ENCODE results near the gene PRF1. TPM values are rescaled to one million over a fixed set of nuclear protein-coding genes. Genes with fewer than 3 reads are reported as not detected.

Gene PRF1
- total RNA-seq, 2 experiments from 2014 or later, result 32.4 to 32.6 TPM

DNA sequence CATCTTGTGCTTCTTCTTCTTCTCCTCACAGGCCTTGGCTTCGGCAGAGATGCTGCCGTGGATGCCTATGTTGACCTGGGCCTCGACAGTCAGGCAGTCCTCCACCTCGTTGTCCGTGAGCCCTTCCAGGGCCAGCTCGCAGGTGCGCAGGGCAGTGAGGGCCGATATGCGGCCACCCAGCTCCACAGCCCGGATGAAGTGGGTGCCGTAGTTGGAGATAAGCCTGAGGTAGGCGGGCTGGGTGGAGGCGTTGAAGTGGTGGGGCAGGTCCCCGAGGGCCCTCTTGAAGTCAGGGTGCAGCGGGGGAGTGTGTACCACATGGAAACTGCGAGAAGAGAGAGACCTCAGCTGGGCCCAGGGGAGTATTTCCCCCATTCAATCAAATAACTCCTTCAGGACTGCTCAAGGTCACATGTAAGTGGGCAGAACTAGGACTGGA, 3.7 kb downstream of the PRF1 start:
- Mint-ChIP-seq H3K9me3 (no peaks in the 10 kb centered on the region), H3K36me3 (peaks cover 13% of the 10 kb centered on the region), H3K27me3 (no peaks in the 10 kb centered on the region), H3K27ac (no peak overlapping the region), H3K4me3 (no peak overlapping the region), H3K4me1 (ENCODE audit: low read depth) (peaks cover 25% of the 10 kb centered on the region)
- DNase-seq, result no peak
- intact Hi-C loops (cut with micrococcal nuclease), result no loop called here
- CTCF ChIA-PET, result no interaction called here
- POLR2A ChIA-PET, result no interaction called here

DNA sequence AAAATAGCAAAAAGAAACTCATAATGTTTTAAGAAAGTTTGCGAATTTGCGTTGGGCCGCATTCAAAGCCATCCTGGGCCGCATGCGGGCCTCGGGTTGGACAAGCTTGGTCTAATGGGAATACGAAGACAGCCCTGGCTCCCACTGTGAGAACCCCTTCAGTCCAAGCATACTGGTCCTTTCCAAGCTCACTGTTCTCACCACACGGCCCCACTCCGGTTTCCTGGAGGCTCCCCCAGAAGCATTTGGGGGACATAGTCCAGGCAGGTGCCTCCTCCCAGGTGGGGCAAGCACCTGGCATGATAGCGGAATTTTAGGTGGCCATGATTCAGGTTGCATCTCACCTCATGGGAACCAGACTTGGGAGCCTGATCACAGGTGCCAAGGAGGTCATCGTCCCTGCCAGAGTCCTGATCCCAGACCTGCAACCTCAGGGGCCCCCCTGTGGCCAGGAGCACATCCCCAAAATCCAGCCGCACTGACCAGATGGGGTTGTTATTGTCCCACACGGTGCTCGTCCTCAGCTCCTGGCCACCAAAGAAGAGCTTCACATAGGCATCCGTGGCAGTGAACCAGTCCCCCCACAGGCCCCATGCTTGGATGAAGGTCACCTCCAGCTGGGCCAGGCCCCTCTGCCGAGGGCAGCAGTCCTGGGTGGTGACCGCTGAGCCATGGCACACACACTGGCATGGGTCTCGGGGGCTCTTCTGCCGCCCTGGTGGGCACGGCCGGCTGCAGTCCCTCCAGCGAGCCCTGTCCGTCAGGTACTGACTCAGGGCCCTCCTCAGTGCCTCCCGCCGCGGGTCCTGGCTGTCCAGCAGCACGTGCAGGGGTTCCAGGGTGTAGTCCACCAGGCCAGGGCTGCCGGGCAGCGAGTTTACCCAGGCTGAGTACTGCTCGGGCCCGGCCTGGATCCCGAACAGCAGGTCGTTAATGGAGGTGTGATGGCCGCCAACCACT, 4.4 kb downstream of the PRF1 start:
- peaks cover 13% of the 10 kb centered on the region for H3K36me3 Mint-ChIP-seq
- ChIA-PET POLR2A (no interaction called here), CTCF (no interaction called here)
- H3K9me3 Mint-ChIP-seq, result no peaks in the 10 kb centered on the region
- no peak overlapping the region for H3K4me3 Mint-ChIP-seq
- H3K27ac Mint-ChIP-seq, result no peak overlapping the region
- H3K4me1 Mint-ChIP-seq (ENCODE audit: low read depth), result peaks cover 21% of the 10 kb centered on the region
- no peaks in the 10 kb centered on the region for H3K27me3 Mint-ChIP-seq
- no peak for DNase-seq
- intact Hi-C loops (cut with micrococcal nuclease), result no loop called here

DNA sequence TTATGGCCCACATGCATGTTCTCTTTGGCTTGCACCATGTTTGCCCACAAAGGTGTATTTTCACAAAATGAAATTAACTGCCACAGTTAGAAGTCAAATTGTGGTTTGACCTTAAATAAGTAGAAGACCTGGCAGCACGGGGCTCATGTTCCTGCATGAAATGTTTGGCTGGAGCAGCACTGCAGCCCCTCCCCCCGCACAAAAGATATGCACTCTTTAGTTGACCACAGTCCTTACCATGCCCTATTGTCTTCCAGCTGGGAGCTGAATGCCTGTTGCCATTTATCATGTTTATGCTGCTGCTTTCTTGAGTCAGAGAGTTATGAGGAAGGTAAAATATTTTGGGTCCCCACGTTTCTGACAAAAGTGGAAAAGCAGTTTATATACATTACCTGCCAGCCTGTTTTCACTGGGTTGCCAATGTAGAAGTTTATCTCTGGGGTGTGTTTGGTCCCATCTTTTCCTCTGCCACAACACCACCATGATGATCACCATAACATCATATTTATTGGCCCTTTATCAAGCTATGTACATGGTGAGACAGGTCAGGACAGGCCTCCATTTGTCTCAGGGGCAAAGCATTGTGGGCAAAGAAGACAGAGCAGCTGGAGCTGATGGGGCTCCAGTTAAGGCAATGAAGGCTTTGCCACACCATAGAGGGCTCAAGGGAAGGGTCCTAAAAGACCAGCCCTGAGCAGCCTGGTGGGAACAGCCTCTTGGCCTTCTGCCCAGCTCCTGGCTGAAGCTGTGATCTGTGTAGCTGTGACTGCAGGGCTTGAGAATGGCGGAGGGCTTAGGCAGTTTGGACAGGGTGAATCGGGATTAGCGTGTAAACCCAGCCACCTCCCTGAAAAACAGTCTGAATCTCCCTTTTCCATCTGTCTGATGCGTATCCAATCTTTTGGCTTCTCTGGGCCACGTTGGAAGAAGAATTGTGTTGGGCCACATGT, 5.4 kb downstream of the PRF1 start:
- H3K36me3 Mint-ChIP-seq, result peaks cover 13% of the 10 kb centered on the region
- no peaks in the 10 kb centered on the region for H3K9me3 Mint-ChIP-seq
- H3K27ac Mint-ChIP-seq, result no peak overlapping the region

DNA sequence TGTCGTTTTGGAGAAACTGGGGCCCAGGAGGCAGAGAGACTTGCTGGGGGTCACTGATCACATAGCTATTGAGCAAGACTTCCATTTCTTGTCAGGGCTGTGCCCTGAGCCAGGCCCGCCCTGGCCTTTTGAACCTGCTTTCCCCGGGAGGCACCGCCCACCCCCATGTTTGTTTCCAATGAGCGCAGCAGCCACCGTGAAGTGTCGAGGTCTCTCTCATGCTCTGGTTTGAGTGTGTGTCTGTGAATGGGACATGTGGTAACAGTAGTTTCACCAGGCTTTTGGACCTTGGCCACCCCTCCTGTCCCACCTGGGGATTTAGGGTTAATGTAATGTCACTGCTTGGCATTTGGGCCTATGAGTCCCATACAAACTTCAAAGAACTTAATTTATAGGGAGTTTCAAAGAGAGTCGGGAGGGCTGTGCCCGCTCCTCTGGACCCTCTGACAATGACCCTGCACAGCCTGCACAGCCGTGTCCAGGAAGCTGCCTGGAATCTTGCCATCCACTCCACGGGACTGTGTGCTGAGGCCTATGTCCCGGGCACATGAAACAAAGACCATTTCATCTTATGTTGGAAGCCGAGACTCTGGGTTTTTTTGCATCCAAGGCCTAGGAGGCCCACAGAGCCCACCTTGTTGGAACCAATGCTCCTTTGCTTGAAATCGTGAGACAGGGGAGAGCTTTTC, 6.3 kb downstream of the PRF1 start:
- Mint-ChIP-seq H3K27me3 (peaks cover 4% of the 10 kb centered on the region), H3K4me3 (no peak overlapping the region), H3K36me3 (peaks cover 13% of the 10 kb centered on the region), H3K4me1 (ENCODE audit: low read depth) (peaks cover 6% of the 10 kb centered on the region), H3K9me3 (no peaks in the 10 kb centered on the region), H3K27ac (no peak overlapping the region)
- ChIA-PET CTCF (no interaction called here), POLR2A (no interaction called here)
- intact Hi-C loops (cut with micrococcal nuclease), result no loop called here
- DNase-seq, result no peak

More for the DNA sequence above, 5.4 kb downstream of the PRF1 start:
- ChIA-PET CTCF (no interaction called here), POLR2A (no interaction called here)
- Mint-ChIP-seq H3K4me3 (no peak overlapping the region), H3K27me3 (peaks cover 4% of the 10 kb centered on the region), H3K4me1 (ENCODE audit: low read depth) (peaks cover 12% of the 10 kb centered on the region)
- DNase-seq, result no peak
- intact Hi-C loops (cut with micrococcal nuclease), result no loop called here

DNA sequence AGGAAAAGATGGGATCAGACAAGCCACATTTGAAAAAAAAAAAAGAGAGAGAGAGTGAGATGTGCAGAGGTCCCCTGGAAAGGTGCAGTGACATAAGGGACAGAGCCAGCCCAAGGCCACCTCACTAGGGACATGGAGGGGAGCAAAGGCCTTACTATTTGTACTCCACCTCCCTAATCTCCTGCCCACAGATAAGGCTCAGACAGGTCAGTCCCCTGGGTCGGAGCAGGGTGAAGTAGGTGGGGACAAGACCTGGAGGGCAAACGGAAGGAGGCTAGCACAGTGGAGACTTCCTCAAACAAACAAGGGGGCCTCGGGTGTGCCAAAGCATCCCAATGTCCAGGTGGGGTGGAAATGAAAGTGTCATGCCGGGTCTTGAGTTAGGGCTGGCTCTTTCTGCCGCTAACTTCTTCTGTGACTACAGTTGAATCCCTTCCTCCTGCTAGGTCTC, 7.0 kb downstream of the PRF1 start:
- POLR2A ChIA-PET, result no interaction called here
- intact Hi-C loops (cut with micrococcal nuclease), result no loop called here

DNA sequence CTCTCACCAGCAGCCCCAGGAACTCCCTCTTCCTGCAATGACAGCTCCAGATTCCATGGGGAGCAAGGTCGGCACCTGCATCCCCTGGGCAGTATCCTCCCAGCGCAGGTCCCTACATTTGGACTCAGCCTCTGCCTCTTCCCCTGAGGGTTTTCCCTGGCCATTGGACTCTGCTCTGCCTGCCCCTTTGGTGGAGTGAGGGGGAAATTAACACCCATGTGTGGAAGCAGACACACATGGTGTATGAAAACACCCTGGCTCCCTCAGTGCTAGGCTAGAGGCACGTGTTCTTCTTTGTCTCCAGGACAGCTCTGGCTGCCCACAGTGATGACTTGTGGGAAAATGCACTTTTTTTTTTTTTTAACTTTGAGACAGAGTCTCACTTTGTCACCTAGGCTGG, 8.4 kb downstream of the PRF1 start:
- Mint-ChIP-seq H3K4me3 (no peak overlapping the region), H3K4me1 (ENCODE audit: low read depth) (no peaks in the 10 kb centered on the region), H3K27me3 (peaks cover 19% of the 10 kb centered on the region), H3K27ac (no peak overlapping the region), H3K9me3 (no peaks in the 10 kb centered on the region), H3K36me3 (peaks cover 10% of the 10 kb centered on the region)
- ChIA-PET CTCF (interaction anchor here (0.6 to 1.0 kb wide), 2 partner anchors 12 to 25 kb away, joined by 3 read pairs; no protein-coding TSS in a partner anchor), POLR2A (interaction anchor here (0.6 to 1.2 kb wide), 2 partner anchors 8 to 182 kb away, joined by 3 read pairs; partner anchors contain the start of gene PRF1)
- intact Hi-C loops (cut with micrococcal nuclease), result no loop called here
- no peak for DNase-seq

More for the DNA sequence above, 7.0 kb downstream of the PRF1 start:
- H3K36me3 Mint-ChIP-seq, result peaks cover 13% of the 10 kb centered on the region
- no peak for DNase-seq
- H3K27ac Mint-ChIP-seq, result no peak overlapping the region
- CTCF ChIA-PET, result no interaction called here
- H3K4me1 Mint-ChIP-seq (ENCODE audit: low read depth), result peaks cover 2% of the 10 kb centered on the region
- peaks cover 9% of the 10 kb centered on the region for H3K27me3 Mint-ChIP-seq
- H3K9me3 Mint-ChIP-seq, result no peaks in the 10 kb centered on the region
- H3K4me3 Mint-ChIP-seq, result no peak overlapping the region

DNA sequence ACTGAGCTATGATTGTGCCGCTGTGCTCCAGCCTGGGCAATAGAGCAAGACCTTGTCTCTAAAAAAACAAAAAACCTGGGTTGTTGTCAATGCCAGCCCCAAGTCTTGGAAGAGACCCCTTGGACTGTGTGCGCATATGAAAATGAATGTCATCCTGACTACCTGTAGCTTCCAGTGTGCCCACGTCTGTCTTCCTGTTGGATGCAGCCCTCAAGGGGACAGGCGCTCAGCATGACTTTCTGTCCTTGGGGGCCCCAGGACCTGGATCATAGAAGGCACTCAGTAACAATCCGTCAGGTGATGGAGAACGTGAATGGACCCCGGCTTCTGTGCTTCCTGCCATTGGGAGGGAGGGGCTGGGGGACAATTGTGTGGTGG, 9.0 kb downstream of the PRF1 start:
- CTCF ChIA-PET, result interaction anchor here (0.6 to 1.0 kb wide), 2 partner anchors 13 to 25 kb away, joined by 3 read pairs; no protein-coding TSS in a partner anchor
- no peaks in the 10 kb centered on the region for H3K9me3 Mint-ChIP-seq
- no peak overlapping the region for H3K4me3 Mint-ChIP-seq
- no peak for DNase-seq
- peaks cover 8% of the 10 kb centered on the region for H3K36me3 Mint-ChIP-seq
- intact Hi-C loops (cut with micrococcal nuclease), result no loop called here
- peaks cover 22% of the 10 kb centered on the region for H3K27me3 Mint-ChIP-seq
- H3K4me1 Mint-ChIP-seq (ENCODE audit: low read depth), result no peaks in the 10 kb centered on the region
- POLR2A ChIA-PET, result interaction anchor here (1.2 kb wide), 1 partner anchor 9 kb away, joined by 3 read pairs; the partner anchor contains the start of gene PRF1
- H3K27ac Mint-ChIP-seq, result no peak overlapping the region

DNA sequence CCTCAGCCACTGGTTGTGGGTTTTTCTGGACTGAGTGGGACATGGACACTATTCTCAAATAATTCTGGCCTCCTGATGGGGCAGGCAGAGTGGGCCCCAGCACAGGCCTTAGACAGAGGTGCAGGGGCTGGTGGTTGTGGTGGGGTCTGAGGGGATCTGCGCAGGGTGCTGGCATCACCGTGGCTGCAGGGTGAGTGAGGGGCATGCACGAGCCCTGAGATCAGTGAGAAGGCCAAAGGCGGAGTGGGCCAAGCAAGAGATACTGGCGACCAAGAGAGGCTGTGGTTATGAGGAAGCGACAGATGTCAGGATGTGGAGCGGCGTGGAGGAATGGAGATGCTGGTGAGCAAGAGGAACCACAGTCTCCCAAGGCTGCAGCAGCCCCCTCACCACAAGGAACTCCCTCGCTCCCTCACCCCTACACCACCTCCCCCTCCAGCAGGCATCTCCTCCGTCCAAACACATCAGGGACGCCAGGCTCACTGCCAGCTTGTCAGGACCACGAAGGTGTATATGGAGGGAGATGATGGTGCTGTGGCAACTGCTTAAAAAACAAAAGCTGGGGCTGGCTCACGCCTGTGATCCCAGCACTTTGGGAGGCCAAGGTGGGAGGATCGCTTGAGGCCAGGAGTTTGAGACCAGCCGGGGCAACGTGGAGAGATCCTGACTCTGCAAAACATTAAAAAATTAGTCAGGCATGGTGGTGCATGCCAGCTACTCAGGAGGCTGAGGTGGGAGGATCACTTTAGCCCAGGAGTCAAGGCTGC, 9.6 kb downstream of the PRF1 start:
- POLR2A ChIA-PET, result interaction anchor here (1.2 kb wide), 1 partner anchor 9 kb away, joined by 3 read pairs; the partner anchor contains the start of gene PRF1
- CTCF ChIA-PET, result no interaction called here
- intact Hi-C loops (cut with micrococcal nuclease), result no loop called here
- Mint-ChIP-seq H3K9me3 (no peaks in the 10 kb centered on the region), H3K4me1 (ENCODE audit: low read depth) (peaks cover 4% of the 10 kb centered on the region), H3K4me3 (no peak overlapping the region), H3K36me3 (peaks cover 8% of the 10 kb centered on the region), H3K27me3 (peaks cover 25% of the 10 kb centered on the region), H3K27ac (no peak overlapping the region)
- DNase-seq, result no peak

DNA sequence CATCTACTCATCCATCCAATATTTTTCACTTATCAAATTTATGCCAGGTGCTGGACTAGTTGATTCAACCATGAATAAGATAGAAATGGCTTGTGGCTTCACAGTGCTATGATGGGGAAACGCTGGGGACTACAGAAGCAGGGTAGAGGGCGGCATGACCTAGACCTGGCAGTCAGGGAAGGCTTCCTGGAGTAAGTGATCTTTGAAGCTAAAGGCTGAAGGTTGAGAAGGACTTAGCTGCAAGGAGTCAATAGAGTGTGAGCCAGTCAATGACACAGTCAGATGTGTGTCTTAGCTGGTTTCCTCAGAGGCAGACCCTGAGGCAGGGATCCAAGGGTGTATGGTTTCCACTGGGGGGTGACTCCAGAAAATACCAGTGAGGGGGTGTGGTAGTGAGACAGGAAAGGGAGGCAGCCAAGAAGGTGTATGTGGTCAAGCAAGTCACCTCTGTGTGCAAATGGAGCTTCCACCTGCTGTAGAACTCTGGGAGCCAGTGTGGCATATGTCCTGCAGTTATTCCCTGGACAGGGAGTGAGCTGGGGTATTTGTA, 10.3 kb downstream of the PRF1 start:
- H3K9me3 Mint-ChIP-seq, result no peaks in the 10 kb centered on the region
- peaks cover 25% of the 10 kb centered on the region for H3K27me3 Mint-ChIP-seq
- H3K36me3 Mint-ChIP-seq, result peaks cover 4% of the 10 kb centered on the region
- H3K4me3 Mint-ChIP-seq, result no peak overlapping the region
- peaks cover 7% of the 10 kb centered on the region for H3K4me1 Mint-ChIP-seq (ENCODE audit: low read depth)
- ChIA-PET POLR2A (interaction anchor here (1.5 kb wide), 1 partner anchor 11 kb away, joined by 3 read pairs; the partner anchor contains the start of gene PRF1), CTCF (no interaction called here)
- intact Hi-C loops (cut with micrococcal nuclease), result no loop called here
- no peak for DNase-seq
- no peak overlapping the region for H3K27ac Mint-ChIP-seq

DNA sequence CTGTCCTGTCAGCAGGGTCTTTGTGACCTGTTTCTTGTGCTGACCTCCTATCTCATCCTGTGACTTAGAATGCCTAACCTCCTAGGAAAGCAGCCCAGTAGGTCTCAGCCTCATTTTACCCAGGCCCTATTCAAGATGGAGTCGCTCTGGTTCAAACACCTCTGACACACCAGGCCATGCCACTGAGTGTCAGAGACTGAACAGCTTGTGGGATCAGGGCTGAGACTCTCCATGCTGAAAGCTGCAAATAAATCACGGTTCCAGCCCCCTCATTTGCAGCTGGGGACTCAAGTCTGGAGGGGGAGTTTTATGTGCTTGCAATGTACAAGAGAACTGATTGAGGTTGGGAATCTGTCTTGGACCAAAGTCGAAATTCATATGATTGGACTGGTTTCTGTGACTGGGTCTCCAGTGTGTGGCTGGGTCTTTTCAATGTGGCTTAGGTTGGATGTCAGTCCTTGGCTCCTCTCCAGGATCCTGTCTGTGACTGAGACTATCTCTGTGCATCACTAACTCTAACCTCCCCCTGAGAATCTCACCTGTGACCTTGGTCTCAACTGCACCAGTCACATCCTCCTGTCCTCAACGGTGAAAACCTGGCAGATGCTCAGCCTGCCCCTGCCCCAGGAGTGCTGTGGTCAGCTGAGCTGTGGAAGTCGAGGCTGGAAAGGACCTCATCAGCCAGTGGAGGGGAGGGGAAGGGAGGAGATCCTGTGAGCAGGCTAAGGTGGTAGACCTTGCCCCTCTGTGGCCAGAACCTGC, 11.7 kb downstream of the PRF1 start:
- intact Hi-C loops (cut with micrococcal nuclease), result no loop called here
- H3K4me1 Mint-ChIP-seq (ENCODE audit: low read depth), result peaks cover 17% of the 10 kb centered on the region
- H3K4me3 Mint-ChIP-seq, result no peak overlapping the region
- ChIA-PET CTCF (interaction anchor here (1.0 kb wide), 1 partner anchor 296 kb away, joined by 3 read pairs; no protein-coding TSS in a partner anchor), POLR2A (interaction anchor here (1.5 kb wide), 1 partner anchor 12 kb away, joined by 3 read pairs; the partner anchor contains the start of gene PRF1)
- H3K36me3 Mint-ChIP-seq, result no peaks in the 10 kb centered on the region
- H3K9me3 Mint-ChIP-seq, result no peaks in the 10 kb centered on the region
- no peak for DNase-seq
- H3K27me3 Mint-ChIP-seq, result peaks cover 25% of the 10 kb centered on the region
- H3K27ac Mint-ChIP-seq, result no peak overlapping the region

Data from activated CD4-positive, alpha-beta memory T cell treated with anti-CD3 and anti-CD28 coated beads for 36 hours (primary cell).